Ishikawa (cell line): ENCODE results near the gene SLC36A3.

Source experiments
- CREB1 ChIP-seq: IDR thresholded peaks from 2 replicates; pipeline ENCODE4 v1.6.1; 2012; ENCODE audit warnings: low read depth
- EP300 ChIP-seq: IDR thresholded peaks from 2 replicates; pipeline ENCODE4 v1.6.1; 2012; ENCODE audit warnings: borderline replicate concordance
- FOXM1 ChIP-seq: IDR thresholded peaks from 2 replicates; pipeline ENCODE4 v1.6.1; 2012; ENCODE audit warnings: low read depth, borderline replicate concordance
- TAF1 ChIP-seq: IDR thresholded peaks from 2 replicates; pipeline ENCODE4 v1.6.1; 2012; ENCODE audit warnings: low read depth, mild to moderate bottlenecking
- TF ChIP-seq, protein P1 (sequence below): IDR thresholded peaks from 2 replicates; pipeline ENCODE4 v1.6.1; 2012; ENCODE audit warnings: low read depth, mild to moderate bottlenecking
- TF ChIP-seq, protein P2 (sequence below): IDR thresholded peaks from 2 replicates; pipeline ENCODE4 v1.6.1; 2012

DNA sequence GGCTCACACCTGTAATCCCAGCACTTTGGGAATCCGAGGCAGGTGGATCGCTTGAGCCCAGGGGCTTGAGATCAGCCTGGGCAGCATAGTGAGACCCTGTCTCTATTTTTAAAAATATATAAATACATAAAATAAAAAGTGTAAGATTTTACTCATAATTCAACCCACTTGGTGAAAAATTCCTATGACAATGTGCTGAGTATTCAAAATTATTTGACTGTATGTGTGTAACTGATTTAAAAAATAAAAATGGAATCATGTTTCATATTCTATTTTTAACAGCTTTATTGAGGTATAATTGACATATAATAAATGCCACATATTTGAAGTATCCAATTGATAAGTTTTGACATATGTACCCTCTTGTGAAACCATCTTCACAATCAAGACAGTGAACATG is 27.8 kb downstream of the SLC36A3 start:
- TF ChIP-seq CREB1 (no peak), EP300 (no peak), TAF1 (no peak), FOXM1 (no peak)
- TF ChIP-seq, protein P1, sequence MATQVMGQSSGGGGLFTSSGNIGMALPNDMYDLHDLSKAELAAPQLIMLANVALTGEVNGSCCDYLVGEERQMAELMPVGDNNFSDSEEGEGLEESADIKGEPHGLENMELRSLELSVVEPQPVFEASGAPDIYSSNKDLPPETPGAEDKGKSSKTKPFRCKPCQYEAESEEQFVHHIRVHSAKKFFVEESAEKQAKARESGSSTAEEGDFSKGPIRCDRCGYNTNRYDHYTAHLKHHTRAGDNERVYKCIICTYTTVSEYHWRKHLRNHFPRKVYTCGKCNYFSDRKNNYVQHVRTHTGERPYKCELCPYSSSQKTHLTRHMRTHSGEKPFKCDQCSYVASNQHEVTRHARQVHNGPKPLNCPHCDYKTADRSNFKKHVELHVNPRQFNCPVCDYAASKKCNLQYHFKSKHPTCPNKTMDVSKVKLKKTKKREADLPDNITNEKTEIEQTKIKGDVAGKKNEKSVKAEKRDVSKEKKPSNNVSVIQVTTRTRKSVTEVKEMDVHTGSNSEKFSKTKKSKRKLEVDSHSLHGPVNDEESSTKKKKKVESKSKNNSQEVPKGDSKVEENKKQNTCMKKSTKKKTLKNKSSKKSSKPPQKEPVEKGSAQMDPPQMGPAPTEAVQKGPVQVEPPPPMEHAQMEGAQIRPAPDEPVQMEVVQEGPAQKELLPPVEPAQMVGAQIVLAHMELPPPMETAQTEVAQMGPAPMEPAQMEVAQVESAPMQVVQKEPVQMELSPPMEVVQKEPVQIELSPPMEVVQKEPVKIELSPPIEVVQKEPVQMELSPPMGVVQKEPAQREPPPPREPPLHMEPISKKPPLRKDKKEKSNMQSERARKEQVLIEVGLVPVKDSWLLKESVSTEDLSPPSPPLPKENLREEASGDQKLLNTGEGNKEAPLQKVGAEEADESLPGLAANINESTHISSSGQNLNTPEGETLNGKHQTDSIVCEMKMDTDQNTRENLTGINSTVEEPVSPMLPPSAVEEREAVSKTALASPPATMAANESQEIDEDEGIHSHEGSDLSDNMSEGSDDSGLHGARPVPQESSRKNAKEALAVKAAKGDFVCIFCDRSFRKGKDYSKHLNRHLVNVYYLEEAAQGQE, result no peak
- TF ChIP-seq, protein P2, sequence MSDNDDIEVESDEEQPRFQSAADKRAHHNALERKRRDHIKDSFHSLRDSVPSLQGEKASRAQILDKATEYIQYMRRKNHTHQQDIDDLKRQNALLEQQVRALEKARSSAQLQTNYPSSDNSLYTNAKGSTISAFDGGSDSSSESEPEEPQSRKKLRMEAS, result no peak
